ENCODE measurements around the gene ESR2.
"Not testable (repeated sequence)": the region's sequence is repeated elsewhere in the genome, so short reads cannot be mapped to it uniquely, and the experiment has no call there.

ESR2 gene

GRCh38 chr14:64123241-64123822 lies 170.8 kb downstream of the ESR2 start:
- no peak for DNase-seq

- DNase-seq, result no peak
Measured at GRCh38 chr14:64119980-64120379, 174.2 kb downstream of the ESR2 start.

- DNase-seq, result no peak
Measured at GRCh38 chr14:64119500-64119899, 174.7 kb downstream of the ESR2 start.

DNA sequence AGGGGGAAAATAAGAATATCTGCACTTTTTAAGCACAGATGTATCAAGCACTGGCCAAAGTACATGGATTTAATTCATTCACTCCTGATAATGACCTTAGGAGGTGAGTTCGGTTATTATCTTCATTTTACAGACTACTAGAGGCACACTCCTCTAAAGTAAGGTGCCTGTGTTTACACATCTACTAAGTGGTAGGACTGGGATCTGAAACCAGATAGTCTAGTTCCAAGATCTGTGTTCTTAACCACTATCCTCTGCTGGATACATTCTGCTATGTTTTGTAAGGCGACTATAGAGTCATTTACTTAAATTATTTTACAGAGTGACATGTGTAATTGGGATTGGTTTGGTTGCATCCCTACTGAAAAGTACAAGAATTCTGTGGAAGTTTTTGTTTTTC lies 175.3 kb downstream of the ESR2 start:
- DNase-seq, result no peak

DNA sequence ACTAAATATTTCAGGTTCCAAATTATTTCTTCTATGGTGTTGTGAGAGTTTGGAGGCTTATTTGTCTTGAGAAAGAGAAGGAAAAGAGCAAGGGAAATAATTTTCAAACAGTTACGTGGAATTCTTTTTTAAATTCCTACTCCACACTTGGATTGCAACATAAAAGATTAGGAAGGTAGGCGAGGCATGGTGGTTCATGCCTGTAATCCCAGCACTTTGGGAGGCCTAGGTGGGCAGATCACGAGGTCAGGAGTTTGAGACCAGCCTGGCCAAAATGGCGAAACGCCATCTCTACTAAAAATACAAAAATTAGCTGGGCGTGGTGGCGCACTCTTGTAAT lies 175.8 kb downstream of the ESR2 start:
- not testable (repeated sequence) for DNase-seq

DNA sequence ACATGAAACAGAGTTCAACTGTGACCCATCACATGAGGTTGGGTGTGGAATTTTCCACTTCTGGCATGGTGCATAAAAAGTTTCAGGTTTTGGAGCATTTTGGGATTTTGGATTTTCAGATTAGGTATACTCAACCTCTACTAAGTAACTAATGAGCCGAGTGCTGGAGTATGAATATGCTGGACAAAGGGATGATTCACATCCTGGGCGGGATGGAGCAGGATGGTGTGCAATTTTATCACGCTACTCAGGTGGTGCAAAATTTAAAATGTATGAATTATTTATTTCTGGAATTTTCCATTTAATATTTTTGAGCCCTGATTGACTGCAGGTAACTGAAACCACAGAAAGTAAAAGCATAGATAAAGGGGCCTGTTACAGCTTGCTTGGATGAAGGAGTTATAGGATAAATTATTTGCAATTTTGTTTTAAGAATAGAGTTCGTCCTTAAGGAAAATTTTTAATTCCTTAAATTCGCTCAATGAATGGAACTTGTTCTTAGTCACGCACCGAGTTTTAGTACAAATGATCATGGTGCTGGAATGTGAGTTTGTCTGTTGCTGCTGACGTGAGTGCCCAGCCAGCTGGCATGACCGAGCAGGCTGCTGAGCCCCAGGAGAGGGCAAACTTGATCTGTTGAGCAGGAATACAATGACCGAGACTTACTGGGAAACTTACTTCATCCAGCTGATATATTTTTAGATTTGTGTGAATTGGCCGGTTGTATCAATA lies 176.3 kb downstream of the ESR2 start:
- DNase-seq, result no peak

DNA sequence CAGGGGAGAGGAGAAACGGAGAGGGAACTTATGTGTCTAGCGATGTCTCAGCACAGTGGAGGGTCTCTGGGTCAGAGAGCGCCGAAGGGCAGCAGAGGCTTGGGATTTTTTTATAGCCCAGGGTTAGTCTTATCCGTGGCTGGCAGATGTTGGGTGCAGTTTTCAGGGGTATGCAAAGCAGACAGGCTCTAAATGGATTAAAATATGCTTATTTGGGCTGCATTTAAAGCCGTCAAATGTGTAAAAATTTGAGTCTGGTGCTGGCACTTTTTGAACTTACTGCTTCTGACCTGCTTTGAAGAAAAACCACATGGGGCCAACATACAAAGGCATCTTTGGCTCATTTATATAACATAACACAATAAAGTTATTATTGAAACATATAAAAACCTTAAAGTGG lies 178.8 kb downstream of the ESR2 start:
- DNase-seq, result no peak

- DNase-seq, result no peak
Measured at GRCh38 chr14:64114796-64115195, 179.4 kb downstream of the ESR2 start.

DNA sequence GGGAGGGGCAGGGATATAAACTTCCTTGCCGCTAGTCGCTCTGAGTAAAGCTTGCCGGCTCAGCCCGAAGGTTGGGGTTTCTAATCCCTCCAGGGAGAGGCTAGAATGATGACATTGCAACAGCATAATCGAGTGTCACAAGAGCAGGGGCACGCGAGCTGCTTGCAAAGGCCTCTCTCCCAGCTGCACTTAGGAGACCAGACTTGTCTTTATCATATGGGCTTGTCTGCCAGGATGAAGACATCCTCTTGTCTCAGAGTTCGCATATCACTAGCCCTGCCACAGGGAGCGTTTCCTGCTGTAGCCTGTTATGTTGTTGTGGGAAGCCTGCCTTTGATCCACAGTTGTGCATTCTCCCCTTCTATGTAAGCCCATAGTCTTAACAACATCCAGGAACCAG lies 180.0 kb downstream of the ESR2 start:
- DNase-seq, result no peak

DNA sequence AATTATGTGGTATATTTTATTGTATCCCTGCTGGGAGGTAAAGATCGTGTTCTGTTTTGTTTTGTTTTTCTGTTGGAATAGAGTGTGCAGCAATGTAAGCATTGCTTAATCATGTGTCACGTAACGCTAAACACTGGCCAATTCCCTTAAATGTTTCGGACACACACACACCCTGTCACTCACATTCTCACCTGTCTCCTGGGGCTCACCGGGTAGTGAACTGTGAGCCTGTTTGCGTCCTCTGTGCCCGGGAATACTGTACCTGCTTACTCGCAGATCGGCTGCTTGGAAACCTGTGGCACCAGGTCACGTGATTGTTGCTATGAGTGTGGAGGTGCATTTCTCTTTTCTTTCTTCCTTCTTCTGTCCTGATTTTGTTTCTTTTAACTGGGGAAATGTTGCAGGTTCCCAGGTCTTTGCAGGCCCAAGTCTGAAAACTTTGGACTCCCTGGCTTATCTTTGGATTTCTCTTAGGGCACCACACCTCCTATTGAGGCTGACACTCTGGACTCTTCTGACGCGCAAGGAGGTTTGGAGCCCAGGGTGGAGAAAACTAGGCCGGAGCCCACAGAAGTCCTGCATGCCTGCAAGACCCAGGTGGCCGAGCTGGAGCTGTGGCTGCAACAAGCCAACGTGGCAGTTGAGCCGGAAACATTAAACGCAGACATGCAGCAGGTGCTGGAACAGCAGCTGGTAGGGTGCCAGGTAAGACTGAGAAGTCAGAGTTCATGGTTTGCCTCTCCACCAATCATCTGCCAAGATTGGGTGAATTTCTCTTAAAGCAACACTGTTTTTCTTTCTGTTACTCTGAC lies 181.1 kb downstream of the ESR2 start:
- DNase-seq, result no peak

DNA sequence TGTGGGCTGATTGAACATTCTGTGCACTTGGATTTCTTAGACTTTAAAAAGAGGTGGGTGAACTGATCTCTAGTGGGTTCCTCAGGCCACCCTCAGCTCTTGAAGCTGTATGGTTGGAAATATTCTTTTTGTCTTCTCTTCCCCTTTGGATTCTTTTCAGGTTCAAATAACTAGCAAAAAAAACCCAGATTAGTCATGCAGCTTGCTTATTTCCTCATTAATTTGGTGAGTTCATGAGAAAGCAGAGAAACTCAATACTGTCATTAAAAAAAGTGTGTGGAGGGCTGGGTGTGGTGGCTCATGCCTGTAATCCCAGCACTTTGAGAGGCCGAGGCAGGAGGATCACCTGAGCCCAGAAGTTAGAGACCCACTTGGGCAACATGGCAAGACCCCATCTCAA lies 183.4 kb downstream of the ESR2 start:
- no peak for DNase-seq

DNA sequence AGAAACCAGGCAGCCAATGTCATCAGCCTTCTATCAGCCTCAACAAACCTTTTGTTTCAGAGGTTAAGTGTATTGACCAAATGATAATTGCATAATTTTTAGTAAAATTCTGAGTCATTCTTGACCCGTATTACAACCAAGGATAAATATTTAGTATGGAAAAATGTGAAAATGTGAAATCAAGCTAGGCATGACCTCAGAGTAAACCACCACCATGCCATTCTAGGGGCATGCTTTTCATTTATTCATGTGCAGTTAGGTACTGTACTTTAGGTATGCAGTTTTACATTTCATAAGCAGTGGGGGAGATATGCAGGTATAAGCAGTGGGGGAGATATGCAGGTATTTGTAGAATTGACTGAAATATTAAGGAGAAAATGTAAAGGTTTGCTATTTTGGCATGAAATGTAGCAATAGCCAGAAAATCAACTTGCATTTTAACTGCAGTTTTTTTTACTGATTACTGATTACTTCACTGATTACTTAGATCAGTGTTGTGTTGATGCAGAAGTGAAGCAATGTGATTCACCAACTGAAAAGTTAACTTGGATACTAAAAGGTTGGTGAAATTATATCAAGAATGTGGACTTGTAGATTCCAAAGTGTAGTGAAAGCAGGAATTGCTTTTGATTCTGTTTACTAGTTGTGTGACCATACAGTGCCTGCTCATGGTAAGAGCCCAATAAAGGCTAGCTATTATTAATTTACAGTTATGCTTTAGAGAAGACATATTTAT lies 184.2 kb downstream of the ESR2 start:
- no peak for DNase-seq

DNA sequence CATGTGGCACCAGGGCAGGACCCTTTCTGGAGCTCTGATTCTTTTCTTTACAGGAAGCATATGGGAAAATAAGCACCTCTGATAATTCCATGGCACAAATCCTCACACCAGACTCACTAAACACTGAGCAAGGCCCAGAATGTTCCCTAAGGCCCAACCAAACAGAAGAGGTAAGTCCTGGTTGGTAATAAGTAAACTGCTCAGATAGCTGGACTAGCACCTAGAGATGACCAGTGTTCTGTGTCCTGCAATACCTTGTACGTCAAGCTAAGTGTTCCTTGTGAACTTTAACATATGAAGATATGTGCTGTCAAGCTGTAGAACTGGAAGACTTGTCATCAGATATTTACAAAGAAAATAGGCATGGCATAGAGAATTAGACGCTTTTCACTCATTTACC lies 186.7 kb downstream of the ESR2 start:
- no peak for DNase-seq

DNA sequence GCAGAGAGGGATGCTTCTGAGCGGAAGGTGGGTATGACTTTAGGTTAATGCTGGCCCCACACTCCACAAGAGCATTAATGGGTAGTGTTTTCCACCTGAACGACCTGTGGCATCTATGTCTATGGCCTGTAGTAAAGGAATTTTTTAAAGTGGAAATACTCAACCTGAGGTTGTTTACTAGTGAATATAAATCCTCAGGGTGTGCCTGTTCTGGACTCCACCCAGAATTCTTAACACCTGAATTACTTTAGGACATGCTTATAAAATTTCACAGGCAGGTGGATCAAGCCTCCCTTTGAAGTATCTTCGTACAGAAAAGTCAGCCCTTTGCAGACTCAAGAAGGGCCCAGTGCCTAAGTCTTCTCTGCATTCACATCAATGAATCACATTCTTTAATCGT lies 196.1 kb downstream of the ESR2 start:
- DNase-seq, result no peak

DNA sequence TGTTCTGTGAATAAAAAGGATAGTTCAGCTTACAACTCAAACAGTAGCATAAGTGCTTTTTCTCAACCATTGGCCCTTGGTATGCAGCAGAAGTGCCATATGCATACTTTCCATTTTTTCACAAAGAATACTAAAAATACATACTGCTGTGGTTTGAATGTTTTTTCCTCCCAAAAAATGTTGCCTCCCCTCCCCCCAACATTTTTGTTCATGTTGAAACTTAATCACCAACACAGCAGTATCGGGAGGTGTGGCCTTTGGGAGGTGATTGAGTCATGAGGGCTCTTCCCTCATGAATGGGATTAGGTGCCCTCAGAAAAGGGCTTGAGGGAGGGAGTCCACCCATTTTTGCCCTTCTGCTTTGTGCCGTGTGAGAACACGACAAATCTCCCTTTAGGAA lies 198.6 kb downstream of the ESR2 start:
- DNase-seq, result no peak

GRCh38 chr14:64092940-64093339 lies 201.2 kb downstream of the ESR2 start:
- DNase-seq, result no peak

DNA sequence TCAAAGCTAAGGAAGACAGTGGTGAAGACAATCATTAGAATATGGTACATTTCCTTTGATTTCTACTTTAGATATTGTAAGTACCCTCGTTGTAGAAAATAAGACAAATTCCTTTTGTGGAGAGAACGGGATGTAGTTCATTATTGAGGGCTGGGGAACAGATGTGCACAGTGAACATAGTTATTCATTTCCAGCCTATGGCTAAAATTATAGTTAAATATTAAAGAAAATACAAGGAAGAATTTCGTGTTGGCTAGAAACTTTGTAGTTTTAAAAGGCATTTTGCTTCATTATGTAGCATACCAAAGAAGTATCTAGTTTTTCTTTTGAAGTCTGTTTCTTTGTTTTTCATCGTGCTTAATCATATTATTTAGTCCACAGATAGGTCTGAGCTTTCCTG lies 201.8 kb downstream of the ESR2 start:
- DNase-seq, result no peak

DNA sequence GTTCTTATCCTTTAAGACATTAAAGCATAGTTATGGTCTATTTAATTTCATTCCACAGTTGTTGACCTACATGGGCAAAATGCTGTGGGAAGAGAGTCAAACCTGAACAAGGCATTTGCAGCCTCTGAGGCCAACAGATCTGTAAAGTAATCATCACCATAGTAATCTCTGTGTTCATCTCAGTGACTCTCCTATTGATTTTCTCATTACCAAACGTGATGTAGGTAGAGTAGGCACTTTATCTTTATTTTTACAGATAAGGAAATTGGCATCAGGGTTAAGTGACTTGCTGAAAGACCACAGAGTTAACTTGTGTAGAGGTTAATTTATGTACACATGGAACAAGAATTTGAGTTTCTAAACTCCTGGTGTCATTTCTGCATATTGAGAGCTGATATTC lies 203.0 kb downstream of the ESR2 start:
- DNase-seq, result no peak

DNA sequence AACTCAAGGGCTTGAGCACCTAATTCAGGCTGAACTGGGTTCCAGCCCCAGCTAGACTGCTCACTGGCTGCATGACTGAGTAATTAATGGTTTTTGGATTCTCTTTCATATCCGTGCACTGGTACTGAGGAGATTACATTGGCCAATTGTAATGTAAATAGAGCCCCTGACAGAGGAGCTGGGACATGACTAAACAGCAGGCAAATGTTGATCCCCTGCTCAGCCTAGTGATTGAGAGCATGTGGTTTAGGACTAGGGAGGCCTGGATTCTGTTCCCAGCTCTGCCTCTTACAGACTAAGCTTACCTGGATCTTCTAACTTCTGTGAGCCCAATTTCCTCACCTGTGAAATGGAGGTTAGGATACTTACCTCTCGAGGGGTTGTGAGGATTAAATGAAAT lies 204.3 kb downstream of the ESR2 start:
- no peak for DNase-seq

DNA sequence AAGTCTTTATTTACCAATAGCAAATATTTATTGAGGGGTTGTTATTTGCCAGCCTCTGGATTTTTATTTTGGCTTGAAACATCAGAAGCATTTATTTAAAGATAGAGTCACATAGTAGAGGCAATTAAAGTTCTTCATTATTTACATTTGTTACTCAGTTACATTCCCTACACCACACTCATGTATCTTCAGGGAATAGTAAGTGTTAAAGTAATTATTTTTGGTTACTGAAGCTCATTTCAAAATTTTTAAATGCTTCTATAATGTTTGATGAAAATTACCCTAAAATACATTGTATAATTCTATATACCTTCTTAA lies 205.6 kb downstream of the ESR2 start:
- no peak for DNase-seq

DNA sequence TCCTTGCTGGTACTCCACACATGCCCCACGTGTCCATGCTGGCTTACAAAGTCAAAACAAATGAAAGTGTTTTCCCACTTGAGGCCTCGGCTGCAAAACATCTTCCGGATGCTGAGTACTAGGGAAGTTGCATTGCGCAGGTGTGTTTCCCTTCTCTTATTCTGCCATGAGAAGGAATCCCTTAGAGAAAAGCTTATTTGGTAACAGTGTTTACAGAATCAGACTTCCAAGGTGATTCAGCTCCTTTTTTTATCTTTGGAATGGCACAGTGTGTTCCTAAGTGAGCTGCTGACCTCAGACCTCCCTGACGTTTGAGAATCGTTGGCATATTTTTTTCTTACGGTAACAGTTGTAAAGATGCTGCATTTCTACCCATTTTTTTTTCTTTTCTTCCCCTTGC lies 211.3 kb downstream of the ESR2 start:
- DNase-seq, result no peak

- no peak for DNase-seq
Measured at GRCh38 chr14:64081174-64081746, 212.9 kb downstream of the ESR2 start.

GRCh38 chr14:64080452-64080851 lies 213.7 kb downstream of the ESR2 start:
- no peak for DNase-seq

DNA sequence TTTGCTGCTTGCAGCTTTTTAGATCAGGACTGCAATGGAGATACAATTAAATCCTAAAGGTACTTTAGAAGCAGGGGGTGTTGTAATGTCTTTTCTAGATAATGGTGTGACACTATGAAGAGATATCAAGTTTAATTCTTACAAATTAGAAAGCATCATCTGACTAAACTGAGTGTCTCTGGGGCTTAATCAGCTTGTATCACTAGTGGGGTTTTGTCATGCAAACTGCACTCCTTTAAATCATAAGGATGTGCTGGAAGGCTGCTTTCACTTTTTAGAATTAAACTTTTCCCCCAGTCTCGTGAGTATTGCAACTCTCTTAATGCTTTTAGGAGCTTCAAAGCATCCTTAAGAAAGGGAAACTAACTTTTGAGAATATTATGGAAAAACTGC lies 218.6 kb downstream of the ESR2 start:
- no peak for DNase-seq
